Heart left ventricle (tissue), 16 donors: Measurements from ENCODE around the gene ACSM2B. TPM values are rescaled to one million over a fixed set of nuclear protein-coding genes. Genes with fewer than 3 reads are reported as not detected.
A peak's percentile ranks its signal among the peaks of the same experiment; 100 is the strongest.

Experiments
- ATAC-seq, 4 donors: fragments of 200-7000 bp; cut with Tn5 transposase; one replicate each; pipeline ENCODE4 v1.9.1; 2020 to 2022; ENCODE audit warnings: moderate library complexity in 4 of 4, mild to moderate bottlenecking in 3 of 4, moderate number of reproducible peaks in 1 of 4
- DNase-seq, 5 donors: peaks; one replicate each; pipeline ENCODE4 v3.0.0-alpha.2; 2020
- H3K27ac ChIP-seq, 12 donors: fragments of 200-600 bp; sonication (generic) in 4 of 12; one replicate each; pipeline versions ENCODE4 v1.5.0 to v1.8.0; 2016 to 2022; ENCODE audit warnings: mild to moderate bottlenecking in 2 of 12
- H3K27me3 ChIP-seq, 9 donors: fragments of 200-600 bp; sonication (generic) in 2 of 9; one replicate each; pipeline versions ENCODE4 v1.5.1 to v1.8.0; 2016 to 2022; ENCODE audit warnings: mild to moderate bottlenecking in 3 of 9
- H3K36me3 ChIP-seq, 9 donors: fragments of 200-600 bp; sonication (generic) in 2 of 9; one replicate each; pipeline versions ENCODE4 v1.5.0 to v1.8.0; 2018 to 2022; ENCODE audit warnings: mild to moderate bottlenecking in 2 of 9
- H3K4me1 ChIP-seq, 12 donors: fragments of 200-600 bp; sonication (generic) in 4 of 12; one replicate each; pipeline versions ENCODE4 v1.5.0 to v1.8.0; 2016 to 2022; ENCODE audit warnings: mild to moderate bottlenecking in 3 of 12
- H3K4me3 ChIP-seq, 12 donors: fragments of 200-600 bp; sonication (generic) in 4 of 12; one replicate each; pipeline versions ENCODE4 v1.5.0 to v1.8.0; 2017 to 2022; ENCODE audit warnings: mild to moderate bottlenecking in 9 of 12, moderate library complexity in 4 of 12
- H3K9me3 ChIP-seq, 12 donors: fragments of 200-600 bp; sonication (generic) in 4 of 12; one replicate each; pipeline versions ENCODE4 v1.5.0 to v1.8.0; 2016 to 2022; ENCODE audit warnings: mild to moderate bottlenecking in 1 of 12
- POLR2A ChIP-seq, 2 donors: fragments of 450-650 bp; IDR thresholded peaks; one replicate each; pipeline ENCODE4 v1.6.1; 2017; ENCODE audit warnings: antibody characterized with exemption in 2 of 2, mild to moderate bottlenecking in 2 of 2, moderate library complexity in 2 of 2
- WGBS, 4 donors: extraction: QIAGEN DNeasy Blood & Tissue Kit in 2 of 4; methylation state at CpG; one replicate each; pipeline versions ENCODE4 v1.1.5 to v1.1.7; 2013 to 2018; 5-methylcytosine and 5-hydroxymethylcytosine counted together
- intact Hi-C, 10 donors: fragments of 100-400 bp; cut with DNase I; formaldehyde crosslinking; loops; one replicate each; pipeline versions ENCODE4 v1.11.1 to v1.14.2; 2022
- polyA plus RNA-seq, 2 donors: library from polyadenylated mRNA; stranded (reverse); fragments of 200-250 nt; gene quantifications; one replicate each; pipeline ENCODE4 v1.2.3, GENCODE V29; 2013
- total RNA-seq, 9 donors: library from RNA; depleted of rRNA in 2 of 9; stranded (reverse); fragments of >200 nt in 2 of 9; fragmentation: NEBNext Ultra II Directional in 3 of 9; extraction: Animal tissue kit (Norgen Biotek cat#: 25700) in 3 of 9; gene quantifications; one replicate each; pipeline versions ENCODE4 v1.1.0 to v1.2.4, GENCODE V29; 2016 to 2023
- TF ChIP-seq, protein P1 (sequence below), 12 donors: fragments of 200-600 bp; sonication (generic) in 4 of 12; IDR thresholded peaks; one replicate each; pipeline versions ENCODE4 v1.5.0 to v1.8.0; 2018 to 2022; ENCODE audit warnings: antibody characterized with exemption in 12 of 12, mild to moderate bottlenecking in 5 of 12
- donor health status: ischemic (EF 13 %, LVEDD 7.1; RV severe dilation, severe dysfunction).
- donor health status: healthy with polysubstance abuse.
- donor health status: DM: no; HTN: yes; CAD: no.
- donor health status: DM: no; HTN: no; CAD: no.
- donor health status: ischemic (EF 25% LVEDD 6.9; RV normal size, moderate dysfunction).
- donor health status: ischemic (EF 25% LVEDD 5.7; RV mildly dilated, moderate dysfunction).
- donor health status: healthy.
- donor health status: DM: yes; HTN: yes; CAD: no.
- donor health status: ischemic (EF 35%, LVEDD 5.7; RV mildly dilated, moderate dysfunction).
- donor health status: nonischemic (EF 11% LVEDD 7.7; RV severe dilation, severe dysfunction).
- donor health status: DM: yes; HTN: yes; CAD: no.
- donor health status: PGD.
- donor health status: ischemic (EF 29% LVEDD 5.4; RV normal size, mild dysfunction).
- donor health status: nonischemic (EF 23%, LVEDD 6.1; RV moderate dilation, normal function).

Gene ACSM2B
- total and polyA plus RNA-seq, 11 donors = 0.06 to 0.14 TPM; not detected in 9

DNA sequence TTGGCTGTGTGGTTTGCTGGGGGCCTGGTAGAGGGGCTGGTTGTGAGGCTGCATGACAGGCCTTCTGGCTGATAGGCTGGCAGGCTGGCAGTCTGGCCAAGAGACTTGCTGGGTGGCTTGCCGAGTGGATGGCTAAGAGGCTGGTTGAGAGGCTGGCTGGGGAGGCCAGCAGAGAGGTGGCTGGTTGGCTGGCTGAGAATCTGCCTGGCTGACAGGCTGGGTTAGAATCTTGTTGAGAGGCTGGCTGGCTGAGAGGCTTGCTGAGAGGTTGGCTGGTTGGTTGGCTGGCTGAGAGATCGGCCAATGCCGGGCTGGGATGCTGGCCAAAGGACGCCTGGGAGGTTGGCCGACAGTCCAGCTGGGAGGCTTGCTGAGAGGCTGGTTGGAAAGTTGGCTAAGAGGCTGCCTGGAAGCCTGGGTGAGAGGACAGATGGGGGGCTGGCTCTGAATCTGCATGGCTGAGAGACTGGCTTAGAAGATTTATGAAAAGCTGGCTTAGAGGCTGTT is 35.9 kb upstream of the ACSM2B start:
- no peaks in the 10 kb centered on the region for H3K9me3 ChIP-seq
- peak in 3 of 4 donors; percentile 62 to 69 (median 68) for ATAC-seq
- TF ChIP-seq, protein P1, sequence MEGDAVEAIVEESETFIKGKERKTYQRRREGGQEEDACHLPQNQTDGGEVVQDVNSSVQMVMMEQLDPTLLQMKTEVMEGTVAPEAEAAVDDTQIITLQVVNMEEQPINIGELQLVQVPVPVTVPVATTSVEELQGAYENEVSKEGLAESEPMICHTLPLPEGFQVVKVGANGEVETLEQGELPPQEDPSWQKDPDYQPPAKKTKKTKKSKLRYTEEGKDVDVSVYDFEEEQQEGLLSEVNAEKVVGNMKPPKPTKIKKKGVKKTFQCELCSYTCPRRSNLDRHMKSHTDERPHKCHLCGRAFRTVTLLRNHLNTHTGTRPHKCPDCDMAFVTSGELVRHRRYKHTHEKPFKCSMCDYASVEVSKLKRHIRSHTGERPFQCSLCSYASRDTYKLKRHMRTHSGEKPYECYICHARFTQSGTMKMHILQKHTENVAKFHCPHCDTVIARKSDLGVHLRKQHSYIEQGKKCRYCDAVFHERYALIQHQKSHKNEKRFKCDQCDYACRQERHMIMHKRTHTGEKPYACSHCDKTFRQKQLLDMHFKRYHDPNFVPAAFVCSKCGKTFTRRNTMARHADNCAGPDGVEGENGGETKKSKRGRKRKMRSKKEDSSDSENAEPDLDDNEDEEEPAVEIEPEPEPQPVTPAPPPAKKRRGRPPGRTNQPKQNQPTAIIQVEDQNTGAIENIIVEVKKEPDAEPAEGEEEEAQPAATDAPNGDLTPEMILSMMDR (IDR thresholded peaks at IDR 0.05) = no peak
- TF ChIP-seq POLR2A (IDR thresholded peaks at IDR 0.05) = no peak
- peak overlapping the region in 7 of 12 donors; percentile 34 to 71 (median 50) for H3K27ac ChIP-seq
- no peak overlapping the region for H3K4me3 ChIP-seq
- 42 to 74% (median 63%) methylated on average over 5 of the region's 5 CpGs for WGBS, 4 donors
- no peaks in the 10 kb centered on the region for H3K27me3 ChIP-seq
- DNase-seq = peak in 4 of 5 donors; percentile 50 to 86 (median 74)
- peaks cover 0 to 20% (median 4%) of the 10 kb centered on the region in 12 donors for H3K4me1 ChIP-seq
- H3K36me3 ChIP-seq = no peaks in the 10 kb centered on the region
- intact Hi-C loops = no loop called here

DNA sequence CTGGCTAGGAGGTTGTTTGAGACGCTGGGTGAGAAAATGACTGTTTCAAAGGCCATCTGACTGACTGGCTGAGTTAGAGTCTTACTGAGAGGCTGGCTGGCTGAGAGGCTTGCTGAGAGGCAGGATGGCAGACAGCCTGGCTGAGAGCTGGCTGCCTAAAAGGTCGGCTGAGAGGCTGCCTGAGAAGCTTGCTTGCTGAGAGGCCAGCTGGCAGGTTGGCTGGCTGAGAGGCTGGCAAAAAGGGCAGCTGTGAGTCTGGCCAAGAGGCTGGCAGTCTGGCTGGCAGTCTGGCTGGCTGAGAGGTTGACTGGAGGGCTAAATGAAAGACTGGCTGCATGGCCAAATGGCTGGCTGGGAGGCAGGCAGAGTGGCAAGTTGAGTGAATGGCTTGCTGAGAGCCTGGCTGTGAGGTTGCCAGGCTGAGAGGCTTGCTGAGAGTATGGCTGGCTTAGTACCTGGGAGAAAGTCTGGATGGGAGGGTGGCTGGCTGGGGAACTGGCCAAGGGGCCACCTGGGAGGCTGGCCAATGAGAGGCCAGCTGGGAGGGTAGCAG is 35.3 kb upstream of the ACSM2B start:
- DNase-seq = peak in 4 of 5 donors; percentile 31 to 84 (median 65)
- Histone ChIP-seq H3K27me3 (no peaks in the 10 kb centered on the region), H3K36me3 (no peaks in the 10 kb centered on the region), H3K27ac (peak overlapping the region in 8 of 12 donors; percentile 16 to 71 (median 50)), H3K9me3 (no peaks in the 10 kb centered on the region), H3K4me1 (peaks cover 0 to 20% (median 4%) of the 10 kb centered on the region in 12 donors), H3K4me3 (no peak overlapping the region)
- intact Hi-C loops = no loop called here
- ATAC-seq = peak; percentile 59 to 72 (median 68)
- TF ChIP-seq, protein P1 (IDR thresholded peaks at IDR 0.05) = no peak
- no peak for TF ChIP-seq POLR2A (IDR thresholded peaks at IDR 0.05)
- 30 to 44% (median 37%) methylated on average over 2 of the region's 2 CpGs for WGBS, 4 donors

DNA sequence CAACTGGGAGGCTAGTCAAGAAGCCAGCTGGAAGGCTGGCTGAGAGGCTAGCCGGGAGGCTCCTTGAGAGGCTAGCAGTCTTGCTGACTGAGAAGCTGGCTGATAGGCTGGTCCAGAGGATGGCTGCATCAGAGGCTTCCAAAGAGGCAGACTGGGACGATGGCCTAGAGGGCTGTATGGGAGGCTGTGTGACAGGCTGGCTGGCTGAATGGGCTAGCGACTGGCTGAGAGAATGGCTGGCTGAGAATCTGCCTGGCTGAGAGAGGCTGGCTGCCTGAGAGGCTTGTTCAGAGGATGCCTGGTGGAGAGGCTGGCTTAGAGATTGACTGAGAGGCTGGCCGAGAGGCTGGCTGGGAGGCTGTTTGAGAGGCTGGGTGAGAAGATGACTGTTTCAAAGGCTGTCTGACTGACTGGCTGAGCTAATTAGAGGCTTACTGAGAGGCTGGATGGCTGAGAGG is 34.8 kb upstream of the ACSM2B start:
- Histone ChIP-seq H3K4me1 (peaks cover 0 to 20% (median 4%) of the 10 kb centered on the region in 12 donors), H3K27ac (peak overlapping the region in 7 of 12 donors; percentile 34 to 71 (median 50)), H3K36me3 (no peaks in the 10 kb centered on the region), H3K27me3 (no peaks in the 10 kb centered on the region), H3K9me3 (no peaks in the 10 kb centered on the region), H3K4me3 (no peak overlapping the region)
- WGBS, 4 donors = 53 to 76% (median 71%) methylated on average over 4 of the region's 4 CpGs
- ATAC-seq (peak; percentile 30 to 40 (median 33)), DNase-seq (peak in 2 of 5 donors; percentile 35 to 67)
- intact Hi-C loops = no loop called here
- TF ChIP-seq, protein P1 (IDR thresholded peaks at IDR 0.05) = no peak
- no peak for TF ChIP-seq POLR2A (IDR thresholded peaks at IDR 0.05)

DNA sequence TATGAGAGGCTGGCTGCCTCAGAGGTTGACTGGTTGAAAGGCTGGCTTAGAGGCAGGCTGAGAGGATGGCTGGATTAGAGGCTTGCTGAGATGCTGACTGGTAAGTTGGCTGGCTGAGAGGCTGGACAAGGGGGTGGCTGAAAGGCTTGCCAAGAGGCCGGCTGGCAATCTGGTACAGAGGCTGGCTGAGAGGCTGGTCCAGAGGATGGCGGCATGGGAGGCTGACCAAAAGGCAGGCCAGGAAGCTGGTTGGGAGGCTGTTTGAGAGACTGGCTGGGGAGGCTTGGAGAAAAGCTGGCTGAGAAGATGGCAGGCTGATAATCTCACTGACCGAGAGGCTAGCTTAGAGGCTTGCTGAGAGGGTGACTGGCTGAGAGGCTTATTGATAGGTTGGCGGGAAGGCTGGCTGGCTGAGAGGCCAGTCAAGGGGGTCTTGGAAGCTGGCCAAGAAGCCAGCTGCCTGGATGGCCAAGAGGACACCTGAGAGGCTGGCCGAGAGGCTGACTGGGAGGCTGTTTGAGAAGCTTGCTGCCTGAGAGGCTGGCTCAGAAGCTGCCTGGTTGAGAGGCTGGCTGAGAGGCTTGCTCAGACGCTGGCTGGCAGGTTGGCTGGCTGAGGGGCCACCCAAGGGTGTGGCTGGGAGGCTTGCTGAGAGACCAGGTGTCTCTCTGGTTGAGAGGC is 34.2 kb upstream of the ACSM2B start:
- TF ChIP-seq, protein P1 (IDR thresholded peaks at IDR 0.05) = no peak
- TF ChIP-seq POLR2A (IDR thresholded peaks at IDR 0.05) = no peak
- H3K9me3 ChIP-seq = no peaks in the 10 kb centered on the region
- H3K4me1 ChIP-seq = peaks cover 0 to 20% (median 4%) of the 10 kb centered on the region in 12 donors
- DNase-seq (no peak), ATAC-seq (no peak)
- 54 to 62% (median 58%) methylated on average over 6 of the region's 6 CpGs for WGBS, 4 donors
- no peaks in the 10 kb centered on the region for H3K27me3 ChIP-seq
- no peak overlapping the region for H3K4me3 ChIP-seq
- peak overlapping the region in 2 of 12 donors; percentile 50 to 71 for H3K27ac ChIP-seq
- H3K36me3 ChIP-seq = no peaks in the 10 kb centered on the region
- intact Hi-C loops = no loop called here
